NCI-H1694 treated with DMSO at 0.1 percent for 48 hours (cell line): Measurements from ENCODE around the gene POLD2.

Source experiments
- DNase-seq: peaks from one replicate; lab custom pipeline; 2025; lab: John Stamatoyannopoulos, UW

Gene POLD2

DNA sequence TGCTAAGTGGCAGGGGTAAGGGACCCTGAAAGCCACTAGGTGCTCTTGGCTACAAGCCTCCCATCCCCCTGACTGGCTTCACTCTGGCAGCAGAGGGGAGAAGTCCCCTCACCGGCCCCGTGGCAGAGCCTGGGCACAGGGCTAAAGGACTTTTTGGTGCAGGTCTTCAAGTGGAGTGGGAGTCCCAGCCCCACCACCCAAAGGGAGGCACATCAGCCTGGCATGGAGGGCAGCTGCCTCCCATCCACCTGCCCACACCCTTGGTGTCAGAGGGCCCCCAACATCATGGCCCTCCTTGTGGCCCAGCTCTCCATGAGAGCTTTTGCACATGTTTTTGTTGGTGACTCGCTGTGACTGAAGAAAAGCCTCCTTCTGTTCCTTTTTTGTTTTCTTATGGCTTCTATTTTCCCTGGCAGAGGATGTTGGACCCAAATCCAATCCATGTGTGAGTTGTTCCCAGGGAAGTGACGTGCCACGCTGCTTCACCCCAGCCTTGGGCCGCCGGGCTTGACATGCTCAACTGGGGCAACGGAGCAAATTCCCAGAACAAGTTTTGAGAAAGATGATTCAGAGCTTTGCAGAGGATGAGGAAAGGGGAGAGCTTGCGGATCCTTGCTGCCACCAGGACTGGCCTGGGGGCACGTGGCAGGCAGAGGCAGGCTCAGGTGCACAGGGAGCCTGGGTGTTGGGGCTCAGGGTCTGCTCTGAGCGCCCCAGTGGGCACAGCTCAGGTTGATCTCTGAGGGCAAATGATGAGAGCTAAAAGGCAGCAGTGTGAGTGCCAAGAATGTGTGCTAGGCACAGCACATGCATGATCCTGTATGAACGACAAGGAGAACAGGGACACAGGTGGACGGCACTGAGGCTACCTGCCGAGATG is 21.1 kb downstream of the POLD2 start:
- no peak for DNase-seq

DNA sequence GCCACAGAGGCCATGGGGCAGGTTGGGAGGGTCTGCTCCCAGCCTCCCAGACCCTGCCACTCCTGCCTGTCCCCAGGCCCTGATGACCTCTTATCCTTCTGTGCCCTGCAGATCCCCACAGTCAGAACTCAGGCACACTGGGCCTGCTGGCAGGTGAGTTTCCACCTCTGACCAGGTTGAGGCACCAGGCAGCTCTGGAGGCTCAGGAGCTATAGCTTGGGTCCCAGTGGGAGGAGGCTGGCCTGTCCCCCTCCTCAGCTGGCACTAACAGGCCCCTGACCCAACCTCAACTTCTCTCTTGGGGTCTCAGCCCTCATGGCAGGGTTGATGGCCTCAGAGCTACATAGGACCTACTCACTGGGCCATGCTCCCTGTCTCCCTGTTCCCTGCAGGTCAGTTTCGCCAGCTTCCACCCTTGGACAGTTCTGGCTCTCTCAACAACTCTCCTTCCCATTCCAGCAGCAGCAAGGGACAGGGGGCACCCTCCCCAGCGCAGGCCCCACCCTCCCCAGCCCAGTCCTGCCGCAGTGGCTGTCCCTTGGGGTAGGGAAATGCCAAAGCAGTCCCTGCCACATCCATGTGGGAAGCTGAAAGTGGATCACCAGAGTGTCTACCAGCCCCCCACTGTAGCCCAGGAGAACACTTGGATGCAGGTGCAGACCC is 21.9 kb downstream of the POLD2 start:
- no peak for DNase-seq

DNA sequence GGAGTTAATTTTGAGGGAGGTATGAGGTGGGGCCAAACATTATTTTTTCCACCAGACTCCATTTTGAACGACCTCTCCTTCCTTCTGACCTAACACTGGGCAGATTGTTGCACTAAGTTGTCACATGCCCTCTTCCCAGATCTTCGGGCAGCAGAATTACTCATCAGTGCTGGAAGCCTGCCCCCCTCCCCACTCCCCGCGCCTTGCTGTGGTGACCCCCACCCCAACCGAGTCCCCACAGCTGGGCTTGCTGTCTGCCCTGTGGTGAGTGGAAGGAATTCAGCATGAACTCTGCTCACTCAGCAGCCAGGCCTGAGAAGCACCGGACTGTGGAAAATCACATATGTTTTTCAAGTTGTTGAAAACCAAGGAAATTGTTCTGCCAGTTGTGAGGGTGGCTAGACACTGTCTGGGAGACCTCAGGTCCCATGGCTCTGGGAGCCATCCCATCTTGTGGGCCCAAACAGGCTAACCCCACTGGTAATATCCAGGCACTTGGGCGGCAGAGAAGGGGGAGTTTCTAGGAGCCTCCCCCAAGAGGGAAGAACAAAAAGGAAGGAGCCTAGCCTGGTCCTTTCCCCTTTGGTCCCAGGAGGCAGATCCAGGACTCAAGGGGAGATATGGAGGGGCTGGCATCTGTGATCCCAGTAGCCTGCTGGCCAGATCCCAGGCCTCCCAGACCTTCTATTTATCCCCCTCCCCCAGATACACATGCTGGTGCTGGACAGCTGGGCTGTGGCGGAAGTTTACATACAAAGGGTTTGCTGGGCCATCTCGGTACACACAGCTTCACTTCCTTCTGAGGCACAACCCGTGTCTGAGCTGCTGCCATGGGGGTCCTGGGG is 22.7 kb downstream of the POLD2 start:
- DNase-seq, result no peak

DNA sequence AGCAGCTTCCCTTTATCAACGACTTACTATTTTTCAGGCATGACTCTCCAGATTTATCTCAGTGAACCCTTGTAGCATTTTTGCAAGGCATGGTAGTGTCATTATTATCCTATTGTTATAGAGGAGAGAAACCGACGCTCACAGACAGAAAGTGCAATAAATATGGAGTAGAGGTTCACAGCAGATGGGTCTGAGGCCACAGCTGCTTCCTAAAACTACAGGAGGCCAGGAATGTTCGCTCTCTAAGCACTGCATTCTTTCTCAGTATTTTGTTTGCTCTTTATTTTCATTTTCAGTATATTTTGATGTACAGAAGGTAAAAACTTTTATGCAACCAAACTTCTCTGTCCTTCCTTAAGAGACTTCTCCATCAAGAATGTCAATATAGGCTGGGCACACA is 23.7 kb downstream of the POLD2 start:
- DNase-seq, result no peak

DNA sequence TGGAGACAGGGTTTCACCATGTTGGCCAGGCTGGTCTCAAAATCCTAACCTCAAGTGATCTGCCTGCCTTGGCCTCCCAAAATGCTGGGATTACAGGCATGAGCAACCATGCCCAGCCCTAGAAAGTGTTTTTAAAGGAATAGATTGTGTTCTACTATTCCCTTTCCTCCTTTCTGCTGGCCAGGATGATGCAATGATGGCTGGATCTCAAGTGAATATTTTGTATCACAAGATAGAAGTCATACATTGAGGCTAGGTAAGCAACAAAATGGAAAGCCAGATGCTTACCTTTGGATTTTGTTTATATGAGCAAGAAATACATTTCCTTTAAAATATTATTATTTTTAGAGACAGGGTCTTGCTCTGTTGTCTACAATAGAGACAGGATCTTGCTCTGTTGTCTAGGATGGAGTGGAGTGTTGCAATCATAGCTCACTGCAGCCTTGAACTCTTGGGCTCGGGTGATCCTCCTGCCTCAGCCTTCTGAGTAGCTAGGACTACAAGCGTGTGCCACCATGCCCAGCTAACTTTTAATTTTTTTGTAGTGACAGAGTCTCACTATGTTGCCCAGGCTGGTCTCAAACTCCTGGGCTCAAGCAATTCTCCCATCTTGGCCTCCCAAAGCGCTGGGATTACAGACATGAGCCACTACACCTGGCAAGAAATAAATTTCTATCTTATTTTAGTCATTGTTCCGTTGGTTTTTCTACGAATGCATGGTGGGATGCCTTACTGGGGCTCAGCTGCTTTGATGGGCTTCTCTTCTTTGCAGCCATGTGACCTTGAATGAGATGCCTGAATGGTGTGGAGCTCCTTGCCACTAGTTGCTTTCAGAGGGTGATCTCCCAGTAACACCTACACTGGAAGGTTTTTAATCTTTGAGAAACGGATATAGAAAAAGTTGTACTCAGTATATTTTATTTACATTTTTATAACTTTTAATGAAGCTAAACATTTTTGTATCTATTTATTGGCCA is 25.0 kb downstream of the POLD2 start:
- DNase-seq, result no peak

DNA sequence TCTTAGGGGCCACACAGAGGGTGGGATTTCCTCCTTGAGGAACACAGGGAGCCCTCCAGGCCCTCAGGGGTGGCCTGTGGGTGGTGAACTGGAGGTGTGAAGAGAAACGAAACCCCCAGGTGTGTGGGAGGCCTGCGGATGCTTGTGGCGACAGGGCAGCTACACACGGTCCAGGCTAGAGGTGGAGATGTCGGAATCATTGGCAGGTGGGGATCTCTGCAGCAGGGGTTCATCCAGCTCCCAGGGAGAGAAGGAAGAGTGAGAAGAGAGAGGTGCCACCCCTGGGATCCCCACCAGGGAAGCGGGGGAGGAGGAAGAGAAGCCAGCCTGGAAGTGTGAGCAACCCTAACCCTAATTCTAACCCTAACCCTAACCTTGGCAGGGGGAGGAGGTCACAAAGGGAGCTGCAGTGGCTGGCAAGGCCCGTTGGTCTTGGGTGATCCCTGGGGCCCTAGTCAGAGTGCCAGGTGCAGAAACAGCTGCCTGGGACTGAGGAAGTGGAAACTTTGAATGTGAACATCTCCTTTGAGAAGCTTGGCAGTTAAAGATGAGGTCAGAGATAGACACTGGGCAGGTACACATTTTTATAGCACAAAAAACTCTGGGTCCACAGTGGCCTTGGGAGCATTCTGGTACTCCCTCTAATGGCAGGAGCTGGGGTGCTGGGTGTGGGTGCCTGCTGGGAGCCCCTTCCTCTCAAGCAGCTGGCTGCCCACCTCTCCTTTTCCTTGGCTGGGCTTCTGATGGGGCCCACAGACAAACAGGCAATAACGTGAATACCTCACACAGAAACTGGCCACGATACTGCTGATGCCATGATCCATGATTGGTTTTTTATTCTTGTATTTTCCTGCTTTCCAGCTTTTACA is 26.1 kb downstream of the POLD2 start:
- DNase-seq, result no peak

DNA sequence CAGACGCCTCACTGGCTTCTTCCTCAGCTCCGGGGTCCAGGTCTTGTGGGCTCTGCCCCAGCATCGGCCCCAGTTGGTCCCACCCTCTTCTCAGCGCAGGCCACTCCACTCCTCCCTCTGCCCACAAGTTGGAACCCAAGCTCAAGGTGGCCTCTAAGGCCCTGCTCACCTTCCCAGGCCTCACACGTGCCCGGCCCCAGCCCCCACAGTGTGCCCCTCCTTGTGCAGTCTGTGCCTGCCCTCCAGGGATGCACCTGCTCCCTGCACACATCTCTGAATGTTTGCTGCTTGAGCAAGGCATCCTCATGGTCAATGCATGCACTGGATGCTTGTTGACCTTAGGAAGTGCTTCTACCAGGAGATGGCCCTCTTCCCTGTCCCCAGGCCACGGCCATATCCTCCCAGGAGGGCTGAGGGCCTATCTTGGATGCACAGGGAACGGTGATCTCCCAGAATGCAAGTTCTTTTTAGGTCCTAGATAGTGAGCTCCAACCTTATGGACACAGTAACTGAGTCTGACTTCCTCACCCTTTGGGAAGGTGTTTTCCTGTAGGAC is 26.9 kb downstream of the POLD2 start:
- no peak for DNase-seq

DNA sequence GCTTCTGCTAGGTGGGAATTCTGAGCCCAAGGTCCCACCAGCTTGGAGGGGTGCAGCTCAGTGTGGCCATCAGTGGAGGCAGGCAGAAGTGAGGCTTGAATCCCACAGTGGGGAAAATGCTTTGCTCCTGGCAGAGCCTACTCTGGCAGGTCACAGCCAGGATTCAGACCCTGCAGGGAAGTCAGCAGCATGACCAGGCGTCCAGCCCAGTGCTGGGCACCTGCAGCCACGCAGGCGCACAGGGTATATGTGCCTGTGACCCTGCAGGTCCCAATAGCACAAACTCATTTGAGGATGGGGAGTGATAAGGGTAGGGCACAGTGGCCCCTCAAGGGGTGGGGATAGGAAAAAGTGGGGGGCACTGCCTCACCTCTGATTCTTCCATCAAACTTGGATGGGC is 27.6 kb downstream of the POLD2 start:
- DNase-seq, result no peak

DNA sequence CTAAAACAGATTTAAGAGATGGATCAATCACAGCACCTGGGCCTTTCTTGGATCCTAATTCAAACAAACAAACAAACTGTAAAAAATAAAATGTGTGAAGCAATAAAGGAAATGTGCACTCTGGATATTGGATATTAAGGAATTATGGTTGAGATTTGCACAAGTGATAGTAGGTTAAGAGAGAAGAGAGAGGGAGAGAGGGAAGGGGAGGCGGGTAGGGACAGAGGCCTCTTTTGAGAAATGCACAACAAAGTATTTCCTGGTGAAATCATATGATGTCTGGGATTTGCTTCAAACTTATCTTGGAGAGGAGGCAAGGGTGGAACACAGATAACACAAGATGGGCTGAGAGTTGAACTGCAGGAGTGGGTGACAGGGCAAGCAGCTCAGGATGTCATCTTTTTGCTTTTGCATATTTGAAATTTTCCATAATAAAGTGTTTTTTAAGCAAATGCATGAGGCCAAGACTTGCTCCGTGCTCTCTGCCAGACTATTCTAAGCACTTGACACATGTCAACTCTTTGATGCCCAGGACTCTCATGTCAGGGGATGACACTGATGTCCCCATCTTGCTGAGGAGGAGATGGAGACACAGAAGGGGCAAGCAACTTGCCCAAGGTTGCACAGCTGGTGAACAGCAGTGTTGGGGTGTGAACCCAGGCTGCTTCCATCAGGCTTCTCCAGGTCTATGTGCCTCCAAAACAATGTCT is 28.3 kb downstream of the POLD2 start:
- DNase-seq, result no peak

DNA sequence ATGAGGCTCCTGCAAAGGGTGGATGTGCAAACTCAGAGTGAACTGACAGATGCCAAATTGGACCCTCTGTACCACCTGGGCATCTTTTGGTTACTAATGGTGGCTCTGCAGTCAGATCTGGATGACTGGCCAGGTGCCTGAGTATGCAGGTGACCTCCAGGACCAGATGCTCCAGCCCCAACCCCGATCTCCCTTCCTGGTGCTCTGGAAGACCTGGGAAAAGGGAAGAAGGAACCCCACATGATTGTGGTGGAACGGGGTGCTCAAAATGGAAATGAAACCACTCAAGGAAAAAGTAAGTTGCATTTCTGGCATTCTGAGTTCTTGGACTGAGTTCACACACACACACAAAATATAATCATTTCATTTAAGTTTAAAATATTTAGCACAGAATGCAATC is 29.0 kb downstream of the POLD2 start:
- no peak for DNase-seq

DNA sequence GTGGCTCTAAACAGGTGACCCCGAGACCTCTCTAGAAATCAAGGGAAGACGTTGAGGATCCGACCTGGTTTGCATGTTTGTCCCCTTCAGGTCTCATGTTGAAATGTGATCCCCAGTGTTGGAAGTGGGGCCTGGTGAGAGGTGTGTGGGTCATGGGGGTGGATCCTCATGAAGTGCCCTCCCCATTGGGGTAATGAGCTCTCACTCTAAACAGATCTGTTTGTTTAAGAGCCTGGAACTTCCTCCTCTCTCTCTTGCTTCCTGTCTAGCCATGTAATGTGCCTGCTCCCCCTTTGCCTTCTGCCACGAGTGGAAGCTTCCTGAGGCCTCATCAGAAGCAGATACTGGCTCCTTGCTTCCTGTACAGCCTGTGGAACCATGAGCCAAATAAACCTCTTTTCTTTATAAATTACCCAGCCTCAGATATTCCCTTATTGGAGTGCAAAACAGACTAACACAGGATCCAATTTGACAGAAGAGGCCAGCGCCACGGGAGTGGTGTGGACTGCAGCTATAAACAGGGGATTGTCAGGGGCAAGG is 30.2 kb downstream of the POLD2 start:
- no peak for DNase-seq

DNA sequence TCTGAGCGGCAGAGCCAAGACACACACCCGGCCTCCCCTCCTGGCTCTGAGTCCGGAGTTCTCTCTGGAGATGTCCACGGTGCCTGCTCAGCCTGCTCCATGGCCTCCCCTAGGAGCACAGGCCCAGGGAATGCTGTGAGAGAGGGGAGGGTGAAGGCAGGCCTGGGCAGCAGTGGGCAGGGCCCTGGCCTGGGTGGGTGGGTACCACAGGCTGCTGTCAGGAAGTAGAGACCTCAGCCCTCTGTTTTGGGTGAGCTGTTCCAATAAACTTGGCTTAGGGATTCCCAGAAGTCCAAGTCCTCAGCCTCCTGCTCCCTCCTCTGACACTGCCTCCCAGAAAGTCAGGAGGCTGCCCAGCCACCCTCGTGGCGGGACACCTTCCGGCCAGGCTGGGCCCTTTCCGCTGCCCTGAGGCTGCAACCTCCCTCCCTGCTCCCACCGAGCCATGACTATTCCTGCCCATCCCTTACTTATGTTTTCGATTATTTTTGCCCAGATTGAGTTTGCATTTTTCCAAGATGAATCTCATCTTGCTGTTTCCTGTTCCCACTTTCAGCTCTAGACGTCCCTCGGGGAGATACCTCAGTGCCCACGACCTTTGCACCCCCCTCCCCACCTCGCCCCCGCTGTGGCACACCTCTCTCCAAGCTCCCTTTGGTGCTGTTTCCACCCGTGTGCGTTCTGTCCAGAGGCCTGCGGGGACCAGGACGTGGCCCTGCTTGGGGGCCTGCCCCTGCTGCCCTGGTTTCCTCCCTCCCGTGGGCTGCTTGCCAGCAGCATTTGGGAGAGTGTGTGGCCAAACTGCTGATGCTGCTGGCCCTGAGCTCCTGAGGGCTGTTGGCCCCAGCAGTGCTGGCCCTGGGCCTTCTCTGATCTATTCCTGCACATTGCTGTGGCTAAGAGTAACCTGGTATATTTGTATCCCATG is 35.2 kb downstream of the POLD2 start:
- no peak for DNase-seq

DNA sequence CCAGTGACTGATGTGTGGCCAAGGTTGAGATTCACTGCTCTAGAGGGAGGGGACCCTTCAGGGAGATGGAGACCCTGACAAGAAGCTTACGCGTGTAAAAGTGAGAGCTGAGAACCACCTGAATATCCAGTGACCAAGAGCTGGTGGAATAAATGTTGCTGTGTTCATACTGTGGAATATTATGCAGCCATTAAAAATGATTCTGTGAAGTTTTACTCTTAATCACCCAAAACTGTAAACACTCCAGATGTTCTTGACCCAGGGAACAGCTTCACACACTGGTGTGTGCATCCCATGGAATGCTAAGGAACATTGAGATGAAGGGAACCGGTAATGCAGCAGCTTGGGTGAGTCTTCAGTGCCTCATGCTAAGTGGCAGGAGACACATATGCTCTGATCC is 36.7 kb downstream of the POLD2 start:
- no peak for DNase-seq

DNA sequence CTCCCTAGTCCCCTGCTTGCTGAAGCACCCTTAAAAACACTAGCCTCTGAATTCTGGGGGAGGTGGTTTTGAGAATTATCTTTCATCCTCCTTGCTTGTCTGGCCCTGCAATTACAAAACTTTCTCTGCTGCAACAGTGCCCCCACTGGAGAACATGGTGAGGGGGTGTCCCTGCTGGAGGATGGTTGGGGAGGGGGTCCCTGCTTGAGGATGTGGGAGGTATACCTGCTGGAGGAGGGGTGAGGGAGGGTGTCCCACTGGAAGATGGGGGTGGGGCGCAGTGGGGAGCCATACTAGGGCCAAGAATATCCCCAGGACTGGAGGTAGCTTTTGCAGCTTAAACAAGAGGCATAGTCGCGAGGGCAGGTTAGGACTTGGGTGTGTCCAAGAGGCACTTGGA is 37.8 kb downstream of the POLD2 start:
- no peak for DNase-seq

DNA sequence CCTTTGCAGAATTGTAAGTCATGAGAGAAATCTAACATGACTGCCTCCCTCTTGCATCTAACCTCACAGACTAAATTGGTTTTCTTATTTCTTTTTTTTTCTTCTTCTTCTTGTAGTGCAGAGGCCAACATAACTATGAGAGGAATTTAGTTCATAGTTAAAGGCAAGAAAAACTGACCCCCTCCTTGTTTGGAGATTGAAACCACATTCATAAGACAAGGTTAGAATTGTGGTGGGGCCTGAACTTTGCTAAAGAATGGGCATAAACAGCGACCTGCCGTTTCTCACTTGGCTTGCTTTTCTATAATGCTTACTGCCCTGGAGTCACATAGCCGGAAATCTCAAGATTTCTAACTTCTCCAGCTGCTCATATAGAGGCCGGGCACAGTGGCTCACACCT is 38.6 kb downstream of the POLD2 start:
- DNase-seq, result no peak

DNA sequence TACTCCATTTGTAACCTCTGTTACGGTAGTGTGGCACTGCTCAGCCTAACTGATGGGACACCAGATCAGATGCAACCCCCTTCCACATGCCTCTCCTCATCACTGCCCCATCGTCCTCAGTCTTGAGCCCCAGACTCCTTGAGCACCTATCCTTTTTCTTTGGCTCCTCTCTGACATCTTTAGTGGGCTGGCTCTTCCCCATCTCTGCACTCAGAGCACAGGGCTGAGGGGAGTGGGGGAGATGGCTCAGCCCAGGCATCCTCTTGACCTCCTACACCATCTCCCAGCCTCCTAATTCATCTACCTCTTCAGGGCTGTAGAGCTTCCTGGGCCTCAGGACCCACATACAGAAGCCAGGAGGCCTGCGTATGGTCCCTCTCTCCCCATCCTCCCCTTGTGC is 39.6 kb downstream of the POLD2 start:
- no peak for DNase-seq

DNA sequence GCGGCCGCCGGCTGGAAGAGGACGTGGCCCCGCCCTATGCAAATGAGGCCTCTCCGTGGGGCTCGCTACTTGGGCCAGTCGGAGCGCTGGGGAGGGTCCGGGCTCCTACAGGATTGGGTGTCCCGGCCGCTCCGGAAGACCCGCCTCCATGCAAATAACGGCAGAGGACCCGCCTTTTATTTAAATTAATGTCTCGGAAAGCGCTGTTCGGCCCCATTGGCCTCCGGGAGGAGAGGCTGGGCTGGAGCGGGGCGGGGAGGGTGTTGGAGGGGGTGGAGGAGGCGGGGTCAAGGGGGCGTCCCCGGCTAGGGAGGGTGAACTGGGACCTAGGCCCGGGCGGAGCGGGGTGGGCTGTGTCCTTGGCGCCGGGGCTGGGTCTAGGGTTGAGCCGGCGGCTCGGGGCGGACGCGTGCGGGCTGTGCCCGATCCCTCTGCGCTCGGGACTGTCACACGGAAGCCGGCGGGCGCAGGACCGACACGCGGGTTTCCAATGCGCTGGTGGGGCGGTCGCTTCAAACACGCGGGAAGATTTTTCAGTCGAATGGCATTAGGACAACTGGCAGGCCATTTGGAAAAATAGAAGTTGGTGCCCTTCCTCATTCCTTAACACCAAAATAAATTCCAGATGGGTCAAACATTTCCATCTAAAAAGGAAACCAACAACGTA is 40.7 kb downstream of the POLD2 start:
- peak; percentile 98 for DNase-seq
